Smooth muscle cell (in vitro differentiated cells): ENCODE measurements around the gene CNGA4. TPM values are rescaled to one million over a fixed set of nuclear protein-coding genes. Genes with fewer than 3 reads are reported as not detected.

Source experiments
- DNase-seq: peaks from one replicate; lab custom pipeline; 2025; ENCODE audit not compliant: unreplicated experiment; lab: John Stamatoyannopoulos, UW
- H2AFZ ChIP-seq: fragments of 200-600 bp; sonication (generic); 2 replicates; pipeline ENCODE4 v1.6.0; 2016; ENCODE audit warnings: antibody characterized with exemption, low read depth, mild to moderate bottlenecking
- H3F3A ChIP-seq: fragments of 200-600 bp; sonication (generic); 2 replicates; pipeline ENCODE4 v1.6.0; 2017; ENCODE audit warnings: antibody characterized with exemption, low read depth
- H3K27ac ChIP-seq: fragments of 200-600 bp; sonication (generic); 2 replicates; pipeline ENCODE4 v1.5.1; 2016; ENCODE audit warnings: low read depth, mild to moderate bottlenecking
- H3K27me3 ChIP-seq: fragments of 200-600 bp; sonication (generic); 2 replicates; pipeline ENCODE4 v1.6.1; 2016; ENCODE audit warnings: low read depth, mild to moderate bottlenecking
- H3K36me3 ChIP-seq: fragments of 200-600 bp; sonication (generic); 2 replicates; pipeline ENCODE4 v1.5.1; 2016; ENCODE audit warnings: low read depth
- H3K4me1 ChIP-seq: fragments of 200-600 bp; sonication (generic); 2 replicates; pipeline ENCODE4 v1.5.1; 2016; ENCODE audit warnings: low read depth
- H3K4me2 ChIP-seq: fragments of 200-600 bp; sonication (generic); 2 replicates; pipeline ENCODE4 v1.6.0; 2016; ENCODE audit warnings: mild to moderate bottlenecking
- H3K4me3 ChIP-seq: fragments of 200-600 bp; sonication (generic); 2 replicates; pipeline ENCODE4 v1.5.1; 2016; ENCODE audit warnings: mild to moderate bottlenecking
- H3K79me2 ChIP-seq: fragments of 200-600 bp; sonication (generic); 2 replicates; pipeline ENCODE4 v1.6.0; 2016; ENCODE audit warnings: low read depth, mild to moderate bottlenecking
- H3K9ac ChIP-seq: fragments of 200-600 bp; sonication (generic); 2 replicates; pipeline ENCODE4 v1.6.0; 2016; ENCODE audit warnings: low read depth
- H3K9me3 ChIP-seq: fragments of 200-600 bp; sonication (generic); replicated peaks from 2 replicates; pipeline ENCODE4 v1.5.1; 2016; ENCODE audit warnings: low read depth
- H4K20me1 ChIP-seq: fragments of 200-600 bp; sonication (generic); 2 replicates; pipeline ENCODE4 v1.6.0; 2016; ENCODE audit warnings: low read depth
- CTCF ChIP-seq: fragments of 200-600 bp; sonication (generic); IDR thresholded peaks from 2 replicates; pipeline ENCODE4 v1.5.1; 2017; ENCODE audit warnings: borderline replicate concordance, mild to moderate bottlenecking, antibody characterized with exemption; ENCODE audit not compliant: insufficient read depth, poor library complexity, severe bottlenecking
- WGBS: methylation state at CpG from one replicate; pipeline ENCODE4 v1.1.7; 2016; ENCODE audit warnings: low lambda C conversion rate; 5-methylcytosine and 5-hydroxymethylcytosine counted together
- polyA plus RNA-seq: library from polyadenylated mRNA; unstranded; fragments of >200 nt; fragmentation: Nextera tagmentation; extraction: Ambion mirVana; gene quantifications from 2 replicates; pipeline ENCODE4 v1.2.1, GENCODE V29; 2016
- total RNA-seq: library from RNA; depleted of rRNA; stranded (reverse); fragments of >200 nt; gene quantifications from 2 replicates; pipeline ENCODE4 v1.2.3, GENCODE V29; 2014

CNGA4 gene
- total RNA-seq = 0.58 TPM in 1 of 2 replicates, not detected in the other
- polyA plus RNA-seq = not detected in 2 replicates

GRCh38 chr11:6238902-6239301, at the start of gene CNGA4:
TSS of gene CNGA4 (plus strand) at chr11:6239089. CDS start at chr11:6239207, 118 bp downstream.
- Histone ChIP-seq H3K9ac (no peak within 1 kb of the TSS), H3K4me3 (no peak within 1 kb of the TSS), H3K79me2 (peaks cover 4% of the 10 kb centered on the region), H3K4me2 (no peak within 1 kb of the TSS), H4K20me1 (no peaks in the 10 kb centered on the region), H3K27ac (no peak within 1 kb of the TSS), H3F3A (peaks cover 5% of the 10 kb centered on the region), H3K4me1 (no peaks in the 10 kb centered on the region), H3K9me3 (no peaks in the 10 kb centered on the region), H2AFZ (no peak within 1 kb of the TSS), H3K36me3 (no peaks in the 10 kb centered on the region), H3K27me3 (no peaks in the 10 kb centered on the region)
- 79% methylated on average over 1 of the region's 1 CpG for WGBS
- TF ChIP-seq CTCF = no peak
- DNase-seq = no peak

- Histone ChIP-seq H3K27ac (no peak overlapping the region), H2AFZ (no peak overlapping the region), H3K4me1 (no peaks in the 10 kb centered on the region), H3F3A (no peaks in the 10 kb centered on the region), H3K9ac (no peak overlapping the region), H4K20me1 (no peaks in the 10 kb centered on the region), H3K4me2 (no peak overlapping the region), H3K4me3 (no peak overlapping the region), H3K36me3 (no peaks in the 10 kb centered on the region), H3K79me2 (no peaks in the 10 kb centered on the region), H3K27me3 (no peaks in the 10 kb centered on the region), H3K9me3 (no peaks in the 10 kb centered on the region)
- DNase-seq = no peak
- TF ChIP-seq CTCF = no peak
Observed at GRCh38 chr11:6191742-6192141, 47.1 kb upstream of the CNGA4 start.

- Histone ChIP-seq H3K4me2 (no peak overlapping the region), H2AFZ (no peak overlapping the region), H3K9me3 (no peaks in the 10 kb centered on the region), H3K27ac (no peak overlapping the region), H3K4me1 (no peaks in the 10 kb centered on the region), H4K20me1 (no peaks in the 10 kb centered on the region), H3K36me3 (no peaks in the 10 kb centered on the region), H3K4me3 (no peak overlapping the region), H3K27me3 (no peaks in the 10 kb centered on the region), H3F3A (no peaks in the 10 kb centered on the region), H3K9ac (no peak overlapping the region), H3K79me2 (no peaks in the 10 kb centered on the region)
- 32% methylated on average over 1 of the region's 1 CpG for WGBS
- DNase-seq = no peak
- no peak for TF ChIP-seq CTCF
Observed at GRCh38 chr11:6194065-6194581, 44.8 kb upstream of the CNGA4 start.

- TF ChIP-seq CTCF = no peak
- no peaks in the 10 kb centered on the region for H3K4me1 ChIP-seq
- H3K9me3 ChIP-seq = no peaks in the 10 kb centered on the region
- H3K36me3 ChIP-seq = no peaks in the 10 kb centered on the region
- no peak overlapping the region for H3K27ac ChIP-seq
- H3K4me2 ChIP-seq = peak overlapping the region; percentile 59
- no peak overlapping the region for H3K9ac ChIP-seq
- H4K20me1 ChIP-seq = no peaks in the 10 kb centered on the region
- no peaks in the 10 kb centered on the region for H3K79me2 ChIP-seq
- H3K4me3 ChIP-seq = no peak overlapping the region
- H3F3A ChIP-seq = no peaks in the 10 kb centered on the region
- DNase-seq = no peak
- no peak overlapping the region for H2AFZ ChIP-seq
- 50% methylated on average over 4 of the region's 4 CpGs for WGBS
- H3K27me3 ChIP-seq = no peaks in the 10 kb centered on the region
Observed at GRCh38 chr11:6196396-6196795, 42.5 kb upstream of the CNGA4 start.
